PC-9 (cell line): ENCODE measurements around the gene PRDM2.

Experiments
- CTCF ChIP-seq: fragments of 200-600 bp; sonication (generic); conservative IDR thresholded peaks from 2 replicates; pipeline ENCODE4 v1.6.1; 2017; ENCODE audit warnings: mixed run types, antibody characterized with exemption, mild to moderate bottlenecking, moderate library complexity
- EZH2 ChIP-seq: fragments of 200-600 bp; sonication (generic); IDR thresholded peaks from 2 replicates; pipeline ENCODE4 v1.8.0; 2017; ENCODE audit warnings: antibody characterized with exemption, low read depth

GRCh38 chr1:13808729-13809131 lies 108.7 kb downstream of the PRDM2 start:
- no peak for TF ChIP-seq CTCF
- no peak for TF ChIP-seq EZH2
